HG03060 (cell line): ENCODE measurements around the gene NBR1.
"Not testable (repeated sequence)": the region's sequence is repeated elsewhere in the genome, so short reads cannot be mapped to it uniquely, and the experiment has no call there.

Experiments
- ATAC-seq: cut with Tn5 transposase; IDR thresholded peaks from one replicate; pipeline ENCODE4 v1.9.1; 2021; ENCODE audit warnings: low read depth, moderate number of reproducible peaks; ENCODE audit not compliant: unreplicated experiment

Gene NBR1

DNA sequence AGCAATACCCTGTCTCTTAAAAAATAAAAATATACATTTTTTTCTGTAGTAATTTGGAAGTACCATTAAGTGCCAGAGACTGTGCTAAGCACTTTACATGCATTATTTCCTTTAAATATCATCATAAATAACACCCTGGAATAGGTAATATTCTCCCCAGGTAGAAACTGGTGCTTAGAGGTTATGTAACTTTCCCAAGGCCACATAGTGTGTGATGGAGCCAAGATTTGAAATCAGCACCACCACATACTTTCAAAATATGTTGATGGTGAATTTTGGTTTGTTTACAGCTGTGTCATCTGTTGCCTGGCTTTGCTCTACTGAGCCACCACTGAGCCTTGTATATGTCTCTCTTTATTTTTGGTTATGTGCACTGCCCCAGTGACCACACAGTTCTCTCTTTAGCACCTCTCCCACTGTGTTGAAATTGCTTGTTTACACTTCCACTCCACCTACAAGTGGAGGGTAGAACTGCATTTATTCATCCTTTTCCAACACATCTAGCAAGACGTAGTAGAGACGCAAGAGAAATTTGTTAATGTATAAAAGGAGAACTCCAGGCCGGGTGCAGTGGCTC lies 19.0 kb upstream of the NBR1 start:
- no peak for ATAC-seq

DNA sequence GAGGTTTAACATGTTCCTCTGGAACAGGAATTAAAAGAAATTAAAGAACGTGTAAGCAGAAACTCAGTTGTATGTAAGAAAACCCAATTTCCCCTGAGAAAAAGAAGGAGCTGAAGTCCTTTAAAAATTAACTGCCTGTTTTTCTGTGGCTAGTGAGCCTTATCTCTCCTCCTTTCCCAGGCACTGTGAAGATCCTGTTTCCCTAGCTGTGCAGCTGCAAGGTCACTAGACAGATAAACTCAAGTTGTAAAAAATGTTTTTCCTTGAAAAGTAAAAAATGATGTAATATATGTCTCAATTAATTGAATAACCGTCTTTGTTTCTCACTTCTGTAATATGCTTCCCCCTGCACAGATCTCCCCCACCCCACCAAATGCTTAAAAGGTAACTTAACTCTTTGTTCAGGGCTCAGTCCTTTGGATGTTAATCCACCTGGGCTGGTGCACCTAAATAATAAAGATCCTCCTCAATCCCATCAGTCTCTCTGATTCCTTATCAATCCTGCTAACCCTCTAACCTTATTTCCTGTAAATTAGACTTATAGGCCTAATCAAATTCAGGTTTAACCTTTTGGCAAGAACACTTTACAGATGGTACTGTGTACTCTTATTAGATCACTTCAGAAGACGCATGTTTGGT lies 17.7 kb upstream of the NBR1 start:
- not testable (repeated sequence) for ATAC-seq

DNA sequence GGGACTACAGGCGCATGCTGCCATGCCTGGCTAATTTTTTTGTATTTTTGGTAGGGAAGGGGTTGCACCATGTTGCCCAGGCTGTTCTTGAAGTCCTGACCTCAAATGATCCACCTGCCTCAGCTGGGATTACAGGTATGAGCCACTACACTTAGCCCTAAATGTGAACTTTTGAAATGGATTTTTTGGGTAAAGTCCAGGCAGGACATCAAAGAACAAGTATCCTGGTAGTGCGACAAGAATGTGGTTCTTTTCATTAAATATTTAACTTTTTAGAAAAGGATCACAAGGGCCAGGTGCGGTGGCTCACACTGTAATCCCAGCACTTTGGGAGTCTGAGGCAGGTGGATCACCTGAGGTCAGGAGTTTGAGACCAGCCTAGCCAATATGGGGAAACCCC lies 15.3 kb upstream of the NBR1 start:
- no peak for ATAC-seq

DNA sequence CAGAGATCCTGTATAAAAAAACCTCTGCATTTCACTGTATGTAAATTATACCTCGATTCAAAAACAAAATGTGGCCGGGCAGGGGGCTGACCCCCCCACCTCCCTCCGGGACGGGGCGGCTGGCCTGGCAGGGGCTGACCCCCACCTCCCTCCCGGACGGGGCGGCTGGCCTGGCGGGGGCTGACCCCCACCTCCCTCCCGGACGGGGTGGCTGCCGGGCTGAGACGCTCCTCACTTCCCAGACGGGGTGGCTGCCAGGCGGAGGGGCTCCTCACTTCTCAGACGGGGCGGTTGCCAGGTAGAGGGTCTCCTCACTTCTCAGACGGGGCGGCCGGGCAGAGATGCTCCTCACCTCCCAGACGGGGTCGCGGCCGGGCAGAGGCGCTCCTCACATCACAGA lies 11.8 kb upstream of the NBR1 start:
- ATAC-seq = not testable (repeated sequence)

DNA sequence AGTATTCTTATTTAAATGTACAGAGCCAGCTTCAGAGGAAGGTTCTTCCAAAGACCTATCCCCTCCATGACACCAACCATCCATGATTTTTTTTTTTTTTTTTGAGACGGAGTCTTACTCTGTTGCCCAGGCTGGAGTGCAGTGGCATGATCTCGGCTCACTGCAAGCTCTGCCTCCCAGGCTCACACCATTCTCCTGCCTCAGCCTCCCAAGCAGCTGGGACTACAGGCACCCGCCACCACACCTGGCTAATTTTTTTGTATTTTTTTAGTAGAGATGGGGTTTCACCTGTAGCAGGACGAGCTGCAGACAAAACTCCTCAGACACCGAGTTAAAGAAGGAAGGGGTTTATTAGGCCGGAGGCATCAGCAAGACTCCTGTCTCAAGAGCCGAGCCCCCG lies 11.1 kb upstream of the NBR1 start:
- not testable (repeated sequence) for ATAC-seq

DNA sequence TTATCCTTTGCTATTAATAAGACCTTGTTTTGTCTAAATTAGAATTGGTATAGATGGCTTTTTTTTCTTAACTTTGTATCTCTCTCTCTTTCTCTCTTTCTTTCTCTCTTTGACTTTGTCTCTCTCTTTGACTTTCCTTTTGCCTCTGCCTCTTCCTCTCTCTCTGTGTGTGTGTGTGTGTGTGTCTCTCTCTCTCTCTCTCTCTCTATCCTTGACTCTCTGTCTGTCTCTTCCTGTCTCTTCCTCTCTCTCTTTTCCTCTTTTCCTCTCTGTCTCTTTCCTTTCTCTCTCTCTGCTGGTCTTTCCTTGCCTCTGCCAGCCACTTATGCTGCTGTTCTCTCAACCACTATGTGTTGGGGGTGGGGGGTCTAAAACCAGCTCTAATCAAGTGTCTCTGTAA lies 5.0 kb upstream of the NBR1 start:
- not testable (repeated sequence) for ATAC-seq

DNA sequence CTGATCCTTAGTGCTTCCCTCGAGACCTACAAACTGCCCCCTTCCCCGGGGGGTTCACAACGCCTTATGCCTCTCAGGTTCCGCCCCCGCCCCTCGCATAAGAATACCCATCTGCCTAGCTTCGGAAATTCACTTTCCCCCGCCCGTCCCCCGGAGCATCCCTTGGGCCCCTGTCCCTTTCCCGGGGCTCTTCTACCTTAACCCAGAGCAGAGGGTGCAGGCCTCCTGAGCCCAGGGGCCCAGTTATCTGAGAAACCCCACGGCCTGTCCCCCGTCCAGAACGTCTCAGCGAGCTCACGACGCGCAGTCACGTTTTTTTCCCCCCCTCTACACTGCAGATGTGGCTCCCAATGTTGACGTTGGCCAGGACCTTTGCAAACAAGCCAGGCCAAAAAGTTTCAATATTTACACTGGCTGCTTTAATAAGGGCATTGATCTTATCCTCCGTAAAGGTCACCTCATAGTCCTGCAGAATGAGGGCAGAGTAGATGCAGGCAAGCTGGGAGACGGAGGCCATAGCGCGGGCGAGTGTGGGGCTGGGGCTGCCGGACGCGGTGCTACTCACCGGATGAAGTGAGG lies 1.4 kb upstream of the NBR1 start:
- no peak for ATAC-seq

DNA sequence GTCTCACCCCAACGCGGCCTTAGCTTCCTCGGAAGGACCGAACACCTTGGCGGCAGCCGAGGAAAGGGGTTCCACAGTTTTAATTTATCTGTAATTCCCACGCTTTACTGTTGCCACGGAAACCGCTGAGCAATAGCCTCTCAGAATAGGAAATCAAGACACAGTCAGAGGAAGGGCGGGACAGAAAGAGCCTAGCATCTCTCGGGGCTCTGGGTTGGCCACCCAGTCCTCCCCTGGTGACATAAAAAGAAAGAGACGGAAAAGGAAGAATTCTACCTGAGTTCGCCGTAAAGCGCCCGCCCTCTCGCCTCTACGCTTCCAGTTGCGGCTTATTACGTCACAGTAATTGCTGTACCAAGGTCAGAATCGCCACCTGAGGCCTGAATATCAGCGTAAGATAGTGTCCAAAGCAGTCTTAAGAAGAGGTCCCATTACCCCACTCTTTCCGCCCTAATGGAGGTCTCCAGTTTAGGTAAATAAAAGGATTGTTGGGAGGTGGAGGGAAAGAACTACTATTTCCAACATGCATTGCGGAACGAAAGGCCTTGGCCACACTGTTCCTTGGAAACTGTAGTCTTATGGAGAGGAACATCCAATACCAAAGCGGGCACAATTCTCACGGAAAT lies 761 bp upstream of the NBR1 start:
- peak; percentile 53 for ATAC-seq

DNA sequence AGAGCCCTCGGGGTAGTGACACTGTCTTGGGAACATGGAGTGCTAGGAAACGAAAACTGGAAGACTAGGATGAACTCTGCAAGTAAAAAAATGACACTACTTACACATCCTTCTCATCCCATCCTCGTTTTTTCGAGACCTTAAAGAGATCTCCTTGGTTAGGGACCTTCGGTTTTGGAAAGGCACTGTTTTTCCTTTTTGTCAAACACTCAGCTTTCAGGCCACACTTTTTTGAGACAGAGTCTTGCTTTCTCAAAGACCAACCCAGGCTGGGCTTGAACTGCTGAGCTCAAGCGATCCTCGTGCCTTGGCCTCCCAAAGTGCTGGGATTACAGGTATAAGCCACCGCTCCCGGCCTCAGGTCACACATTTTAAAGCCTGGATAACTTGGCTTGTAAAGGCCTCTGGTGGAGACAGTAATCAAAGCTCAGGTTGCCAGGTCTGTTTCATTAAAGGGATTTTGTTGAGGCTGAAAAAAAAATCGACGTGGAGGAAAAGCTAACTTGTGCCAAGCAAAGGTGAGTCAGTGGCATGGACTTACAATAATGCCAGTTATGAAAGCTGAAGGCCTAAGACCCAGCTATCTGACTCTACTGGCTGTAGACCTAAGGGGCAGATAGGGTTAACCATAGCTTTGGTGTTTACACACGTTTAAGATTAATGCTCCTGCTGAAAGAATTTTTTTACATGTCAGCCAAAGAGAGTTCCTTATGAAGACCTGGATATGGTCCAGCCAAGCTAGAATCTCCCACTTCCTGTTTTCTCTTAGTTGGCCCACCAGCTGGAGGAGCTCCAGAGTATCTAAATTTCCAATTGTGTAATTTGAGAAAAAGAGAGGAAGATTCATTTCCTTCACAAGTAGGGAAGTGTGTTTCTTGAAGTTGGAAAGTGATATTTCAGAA lies 823 bp downstream of the NBR1 start:
- ATAC-seq = no peak

DNA sequence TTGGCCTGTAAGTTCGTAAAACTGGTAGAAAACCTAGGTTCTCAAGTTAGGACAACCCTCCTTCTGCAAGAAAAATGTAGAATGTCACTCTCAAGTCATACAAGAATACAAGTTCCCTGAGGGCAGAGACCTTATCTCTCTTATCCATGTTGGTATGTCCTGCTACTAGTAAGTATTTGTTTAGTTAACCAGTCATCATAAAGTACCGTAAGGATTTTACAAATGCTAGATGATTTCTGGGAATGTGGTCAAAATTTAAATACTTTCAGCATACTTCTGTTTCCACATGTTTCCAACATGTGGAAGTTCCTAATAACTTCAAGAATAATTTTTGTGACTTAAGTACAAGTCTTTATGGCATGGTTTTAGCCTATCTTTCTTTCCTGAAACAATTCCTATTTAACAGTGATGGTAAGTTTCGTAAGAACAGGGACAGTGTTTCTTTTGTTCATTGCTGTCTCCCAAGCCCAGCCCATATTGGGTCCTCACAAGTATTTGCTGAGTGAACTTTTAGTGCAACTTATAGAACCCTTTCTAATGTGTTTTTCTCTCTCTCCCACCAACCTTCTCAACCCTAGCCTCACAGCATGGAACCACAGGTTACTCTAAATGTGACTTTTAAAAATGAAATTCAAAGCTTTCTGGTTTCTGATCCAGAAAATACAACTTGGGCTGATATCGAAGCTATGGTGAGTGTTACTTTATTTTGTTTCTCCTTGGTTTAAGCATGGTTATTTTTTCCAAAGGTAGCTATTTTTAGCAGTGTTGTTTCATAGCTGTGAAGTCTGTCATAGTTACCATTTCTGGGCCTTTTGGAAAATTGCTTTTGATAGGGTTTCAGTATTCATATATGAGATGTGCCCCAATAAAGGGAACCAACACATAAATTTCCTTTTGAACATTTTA lies 4.5 kb downstream of the NBR1 start:
- ATAC-seq = no peak

DNA sequence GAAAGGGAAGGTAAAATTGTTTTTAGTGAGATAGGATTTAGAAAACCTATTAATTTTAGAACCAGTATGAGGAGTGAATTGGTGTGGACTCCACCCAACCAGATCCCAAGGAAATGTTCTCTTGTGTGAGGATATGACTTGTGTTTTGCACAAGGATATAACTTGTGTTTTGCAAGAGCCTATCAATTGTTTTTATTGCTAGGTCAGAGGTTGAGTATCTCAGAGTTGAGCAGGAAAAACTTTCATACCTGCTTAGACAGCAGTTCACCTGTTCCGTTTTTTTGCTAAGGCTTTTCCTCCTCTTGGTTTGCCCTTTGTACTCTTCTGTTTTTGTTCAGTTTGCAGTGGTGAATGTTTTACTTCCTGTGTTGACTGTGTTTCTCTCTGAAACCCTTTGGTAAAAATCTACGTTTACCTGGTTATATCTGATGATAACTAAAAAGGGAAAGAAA lies 5.1 kb downstream of the NBR1 start:
- no peak for ATAC-seq

DNA sequence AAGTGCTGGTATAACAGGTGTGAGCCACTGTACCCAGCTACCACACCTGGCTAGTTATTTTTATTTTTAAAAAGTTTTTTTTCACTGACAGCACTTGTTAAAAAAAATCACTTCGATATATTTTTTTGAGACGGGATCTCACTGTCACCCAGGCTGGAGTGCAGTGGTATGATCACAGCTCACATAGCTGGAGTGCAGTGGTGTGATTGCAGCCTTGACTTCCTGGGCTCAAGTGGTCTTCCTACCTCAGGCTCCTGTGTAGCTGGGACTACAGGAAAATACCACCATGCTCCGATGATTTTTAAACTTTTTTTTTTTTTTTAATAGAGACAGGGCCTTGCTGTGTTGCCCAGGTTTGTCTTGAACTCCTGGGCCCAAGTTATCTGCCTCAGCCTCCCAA lies 12.9 kb downstream of the NBR1 start:
- no peak for ATAC-seq

DNA sequence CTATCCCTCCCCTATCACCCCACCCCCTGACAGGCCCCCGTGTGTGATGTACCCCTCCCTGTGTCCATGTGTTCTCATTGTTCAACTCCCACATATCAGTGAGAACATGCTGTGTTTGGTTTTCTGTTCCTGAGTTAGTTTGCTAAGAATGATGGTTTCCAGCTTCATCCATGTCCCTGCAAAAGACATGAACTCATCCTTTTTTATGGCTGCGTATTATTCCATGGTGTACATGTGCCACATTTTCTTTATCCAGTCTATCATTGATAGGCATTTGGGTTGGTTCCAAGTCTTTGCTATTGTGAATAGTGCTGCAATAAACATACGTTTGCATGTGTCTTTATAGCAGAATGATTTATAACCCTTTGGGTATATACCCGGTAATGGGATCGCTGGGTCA lies 15.6 kb downstream of the NBR1 start:
- ATAC-seq = not testable (repeated sequence)

DNA sequence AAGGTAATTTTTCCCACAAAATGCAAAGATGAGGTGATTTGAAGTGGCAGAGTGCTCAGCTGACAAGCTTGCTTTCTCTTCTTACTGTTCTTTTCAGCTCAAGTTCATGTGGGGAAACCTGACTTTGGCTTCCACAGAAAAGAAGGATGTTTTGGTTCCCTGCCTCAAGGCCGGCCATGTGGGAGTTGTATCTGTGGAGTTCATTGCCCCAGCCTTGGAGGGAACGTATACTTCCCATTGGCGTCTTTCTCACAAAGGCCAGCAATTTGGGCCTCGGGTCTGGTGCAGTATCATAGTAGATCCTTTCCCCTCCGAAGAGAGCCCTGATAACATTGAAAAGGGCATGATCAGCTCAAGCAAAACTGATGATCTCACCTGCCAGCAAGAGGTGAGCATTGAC lies 22.2 kb downstream of the NBR1 start:
- no peak for ATAC-seq

DNA sequence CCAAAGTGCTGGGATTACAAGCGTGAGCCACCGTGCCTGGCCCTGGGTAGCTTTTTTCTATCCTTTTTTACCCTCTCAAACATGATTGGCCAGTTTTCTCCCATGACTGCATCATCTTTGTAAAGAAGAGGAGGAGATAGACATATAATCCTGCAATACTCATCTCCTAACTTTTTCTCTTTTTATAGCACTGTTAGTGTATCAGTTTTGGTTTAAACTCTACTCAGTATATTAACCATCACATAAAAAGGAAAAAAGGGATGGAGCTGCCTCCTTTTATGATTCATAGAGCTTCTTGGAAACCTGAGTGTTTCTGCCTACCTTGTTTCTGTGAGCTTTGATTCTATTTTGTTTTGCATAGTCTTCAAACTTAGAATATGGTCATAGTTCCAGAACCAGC lies 28.6 kb downstream of the NBR1 start:
- no peak for ATAC-seq

DNA sequence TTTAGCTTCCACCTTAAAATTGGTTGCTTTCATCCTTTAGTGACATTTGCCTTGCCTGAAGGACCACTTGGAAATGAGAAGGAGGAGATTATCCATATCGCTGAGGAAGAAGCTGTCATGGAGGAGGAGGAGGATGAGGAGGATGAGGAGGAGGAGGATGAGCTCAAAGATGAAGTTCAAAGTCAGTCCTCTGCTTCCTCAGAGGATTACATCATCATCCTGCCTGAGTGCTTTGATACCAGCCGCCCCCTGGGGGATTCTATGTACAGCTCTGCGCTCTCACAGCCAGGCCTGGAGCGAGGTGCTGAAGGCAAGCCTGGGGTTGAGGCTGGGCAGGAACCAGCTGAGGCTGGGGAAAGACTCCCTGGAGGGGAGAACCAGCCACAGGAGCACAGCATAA lies 29.1 kb downstream of the NBR1 start:
- no peak for ATAC-seq

DNA sequence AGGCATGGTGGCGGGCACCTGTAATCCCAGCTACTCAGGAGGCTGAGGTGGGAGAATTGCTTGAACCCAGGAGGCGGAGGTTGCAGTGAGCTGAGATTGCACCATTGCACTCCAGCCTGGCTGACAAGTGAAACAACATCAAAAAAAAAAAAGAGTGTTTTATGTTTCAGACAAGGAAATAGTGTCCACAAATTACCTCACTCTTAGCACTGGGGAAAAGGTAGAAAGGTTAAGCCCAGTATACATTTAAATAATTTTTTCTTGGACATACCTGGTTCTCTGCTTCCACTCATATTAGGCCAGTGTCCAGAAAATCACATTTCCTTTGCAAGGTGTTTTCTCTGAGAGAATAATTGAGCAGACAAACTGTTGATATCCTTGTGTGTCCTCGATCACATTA lies 32.0 kb downstream of the NBR1 start:
- ATAC-seq = not testable (repeated sequence)

DNA sequence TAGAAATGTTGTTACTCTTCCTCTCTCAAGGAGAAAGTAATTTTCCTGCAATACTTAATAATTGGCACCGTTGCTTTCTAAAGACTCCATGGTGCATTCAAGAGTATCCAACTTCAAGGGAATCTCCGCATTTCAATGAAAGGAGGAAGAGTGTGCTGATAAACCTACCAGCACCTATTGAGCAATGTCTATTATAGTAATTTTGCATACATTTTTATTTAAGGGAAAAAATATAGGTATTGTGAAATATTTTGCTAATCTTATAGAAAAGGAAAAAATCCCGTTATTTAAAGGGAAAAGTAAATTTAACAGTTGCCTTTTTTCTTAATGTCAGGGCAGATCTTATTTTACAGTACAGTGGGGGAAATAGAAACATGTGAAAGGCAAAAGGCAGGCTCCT lies 39.6 kb downstream of the NBR1 start:
- no peak for ATAC-seq

DNA sequence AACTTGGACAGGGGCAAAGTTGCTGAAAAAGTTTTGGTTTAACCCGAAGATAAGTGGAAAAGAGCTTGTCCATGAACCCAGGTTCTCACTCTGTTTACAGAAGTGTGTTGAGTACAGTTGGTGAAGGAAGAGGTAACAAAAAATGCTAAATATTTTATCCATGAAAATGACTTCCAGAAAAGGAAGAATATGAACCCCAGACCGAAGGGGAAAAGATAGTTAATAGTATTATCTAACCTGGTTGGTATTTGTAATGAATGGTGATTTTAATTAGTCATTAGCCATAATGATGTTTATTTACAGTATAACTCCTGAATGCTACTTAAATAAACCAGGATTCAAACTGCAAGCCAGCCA lies 40.1 kb downstream of the NBR1 start:
- ATAC-seq = no peak
